HG02852 (cell line): Measurements from ENCODE around the gene POLL.
"Not testable (repeated sequence)": the region's sequence is repeated elsewhere in the genome, so short reads cannot be mapped to it uniquely, and the experiment has no call there.

Experiments
- ATAC-seq: cut with Tn5 transposase; IDR thresholded peaks from one replicate; pipeline ENCODE4 v1.9.1; 2021; ENCODE audit warnings: mild to moderate bottlenecking, moderate library complexity; ENCODE audit not compliant: unreplicated experiment

POLL gene

DNA sequence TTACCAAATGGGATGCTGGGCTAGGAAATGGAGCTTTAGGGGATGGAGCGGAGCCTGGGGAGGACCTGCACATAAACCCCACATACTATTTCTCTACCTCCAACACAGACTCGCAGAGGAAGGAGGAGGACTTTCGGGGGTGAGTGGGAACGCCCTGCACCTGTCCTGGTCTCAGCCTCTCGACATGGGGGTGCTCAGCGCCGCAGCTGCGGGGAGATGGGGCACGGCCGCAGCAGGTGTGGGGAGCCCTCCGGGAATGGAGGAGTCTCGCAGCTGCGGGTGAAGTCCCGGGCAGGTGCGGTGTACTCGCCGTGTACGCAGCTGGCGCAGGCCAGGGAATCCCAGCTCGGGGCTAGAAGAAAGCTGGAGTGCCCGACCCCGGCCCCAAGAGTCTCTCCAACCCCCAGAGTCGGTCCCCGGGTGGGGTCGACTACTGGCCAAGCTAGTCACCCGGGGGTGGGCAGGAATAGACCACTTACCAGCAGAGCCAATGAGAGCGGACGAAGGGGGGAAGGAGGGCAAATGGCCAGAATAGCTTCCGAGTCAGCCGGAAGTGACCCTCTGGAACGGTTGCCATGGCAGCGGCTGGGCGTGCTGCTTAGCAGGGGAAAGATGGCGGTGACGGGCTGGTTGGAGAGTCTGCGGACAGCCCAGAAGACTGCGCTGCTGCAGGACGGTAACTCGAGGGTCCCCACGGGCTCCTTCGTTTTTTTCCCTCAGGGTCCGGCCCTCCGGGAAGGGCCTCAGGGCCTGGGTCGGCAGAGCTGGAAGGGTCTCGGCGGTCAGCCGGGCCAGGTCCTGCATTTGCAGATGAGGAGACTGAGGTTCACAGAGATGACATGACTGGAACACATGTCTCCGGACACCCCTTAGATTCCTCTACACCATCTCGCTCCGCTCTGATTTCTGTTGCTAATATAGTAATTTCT, at the start of gene POLL, which contains the start of gene DPCD:
POLL (minus strand) TSS at position 533 of the 929 bp plus-strand sequence. CDS start 897 bp downstream, outside the sequence.
DPCD (plus strand) TSS at position 597 of the 929 bp plus-strand sequence; CDS start at position 613, 16 bp downstream.
- peak; percentile 97 for ATAC-seq

DNA sequence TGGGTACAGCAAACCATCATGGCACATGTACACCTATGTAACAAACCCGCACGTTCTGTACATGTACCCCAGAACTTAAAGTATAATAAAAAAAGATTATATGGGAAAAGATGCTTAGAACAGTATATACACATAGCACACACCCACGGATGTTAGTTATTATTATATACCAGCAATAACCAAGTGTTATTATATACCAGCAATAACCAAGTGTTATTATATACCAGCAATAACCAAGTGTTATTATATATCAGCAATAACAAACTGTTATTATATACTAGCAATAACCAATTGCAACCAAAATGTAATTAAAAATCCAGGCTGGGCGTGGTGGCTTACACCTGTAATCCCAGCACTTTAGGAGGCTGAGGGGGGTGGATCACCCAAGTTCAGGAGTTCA, 45.5 kb upstream of the POLL start:
- ATAC-seq = not testable (repeated sequence)

GRCh38 chr10:101631821-101632475, 43.9 kb upstream of the POLL start:
- no peak for ATAC-seq

- no peak for ATAC-seq
These were observed 42.5 kb upstream of the POLL start for GRCh38 chr10:101630633-101630920.

GRCh38 chr10:101629837-101630632, 42.0 kb upstream of the POLL start:
- no peak for ATAC-seq

DNA sequence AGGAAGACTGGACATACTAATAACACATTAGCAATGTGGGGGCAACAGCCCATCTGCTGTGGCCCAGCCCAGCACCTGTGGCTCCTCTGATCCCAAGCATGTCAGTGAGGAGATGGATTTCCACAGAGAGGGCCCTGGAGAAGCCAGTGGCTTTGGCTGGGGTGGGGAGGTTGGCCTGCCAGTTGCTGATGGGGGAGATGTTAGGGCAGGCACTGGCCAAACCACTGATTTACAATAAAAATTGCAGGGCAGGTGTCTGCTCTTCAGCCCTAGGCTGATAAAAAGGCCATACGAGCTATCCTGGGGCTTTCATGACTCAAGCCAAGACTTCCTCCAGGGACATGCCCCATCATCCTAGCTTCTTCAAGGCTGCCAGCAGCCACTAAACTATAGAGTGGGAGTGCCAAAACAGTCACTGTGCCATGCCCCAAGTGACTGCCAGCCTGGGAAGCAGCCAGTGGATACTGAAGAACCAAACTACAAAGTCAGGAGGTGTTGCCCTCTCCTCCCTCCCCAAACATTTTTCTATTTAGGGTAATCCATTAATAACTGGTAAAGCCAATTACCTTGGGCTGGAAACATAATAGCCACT, 37.9 kb upstream of the POLL start:
- ATAC-seq = no peak

DNA sequence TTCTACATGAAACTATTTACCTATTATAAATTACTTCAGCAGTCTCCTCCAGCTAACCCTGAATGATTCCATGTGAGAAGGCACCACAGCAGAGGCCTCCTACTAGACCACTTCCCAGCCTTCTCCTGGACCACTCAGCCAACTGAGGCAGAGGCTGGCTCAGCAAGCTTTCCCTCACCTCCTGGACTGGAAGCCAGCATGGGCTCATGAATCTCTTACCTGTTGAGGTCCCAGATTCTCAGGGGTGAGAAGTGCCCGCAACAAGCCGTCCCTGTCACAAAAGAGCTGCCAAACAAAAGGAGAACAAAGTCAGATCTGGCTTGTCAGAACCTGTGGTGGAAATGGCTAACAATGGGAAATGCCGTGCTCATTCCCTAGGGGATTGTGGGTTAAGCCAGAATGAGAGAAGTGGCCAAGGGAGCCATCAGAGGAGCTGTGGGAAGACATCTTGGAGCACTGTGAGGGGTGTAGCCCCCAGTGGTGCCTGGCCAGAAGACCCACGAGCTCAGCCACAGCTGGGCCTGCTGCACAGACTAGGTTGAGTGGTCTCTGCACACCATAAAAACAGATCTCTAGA, 36.6 kb upstream of the POLL start:
- no peak for ATAC-seq

DNA sequence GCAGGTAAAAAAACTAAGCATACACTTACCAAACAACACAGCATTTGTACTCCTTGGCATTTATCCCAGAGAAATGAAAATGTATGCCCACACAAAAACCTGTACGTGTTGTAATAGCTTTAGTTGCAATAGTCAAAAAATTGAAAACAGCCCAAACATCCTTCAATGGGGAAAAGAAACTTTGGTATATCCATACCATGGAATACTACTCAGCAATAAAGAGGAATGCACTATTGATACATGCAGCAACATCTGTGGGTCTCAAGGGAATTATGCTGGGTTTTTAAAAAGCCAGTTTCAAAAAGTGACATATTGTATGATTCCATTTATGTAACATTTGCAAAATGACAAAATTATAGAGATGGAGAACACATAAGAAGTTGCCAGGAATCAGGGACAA, 35.5 kb upstream of the POLL start:
- no peak for ATAC-seq

- ATAC-seq = no peak
These were observed 31.9 kb upstream of the POLL start for GRCh38 chr10:101619983-101620382.

- ATAC-seq = no peak
These were observed 30.8 kb upstream of the POLL start for GRCh38 chr10:101618871-101619270.

DNA sequence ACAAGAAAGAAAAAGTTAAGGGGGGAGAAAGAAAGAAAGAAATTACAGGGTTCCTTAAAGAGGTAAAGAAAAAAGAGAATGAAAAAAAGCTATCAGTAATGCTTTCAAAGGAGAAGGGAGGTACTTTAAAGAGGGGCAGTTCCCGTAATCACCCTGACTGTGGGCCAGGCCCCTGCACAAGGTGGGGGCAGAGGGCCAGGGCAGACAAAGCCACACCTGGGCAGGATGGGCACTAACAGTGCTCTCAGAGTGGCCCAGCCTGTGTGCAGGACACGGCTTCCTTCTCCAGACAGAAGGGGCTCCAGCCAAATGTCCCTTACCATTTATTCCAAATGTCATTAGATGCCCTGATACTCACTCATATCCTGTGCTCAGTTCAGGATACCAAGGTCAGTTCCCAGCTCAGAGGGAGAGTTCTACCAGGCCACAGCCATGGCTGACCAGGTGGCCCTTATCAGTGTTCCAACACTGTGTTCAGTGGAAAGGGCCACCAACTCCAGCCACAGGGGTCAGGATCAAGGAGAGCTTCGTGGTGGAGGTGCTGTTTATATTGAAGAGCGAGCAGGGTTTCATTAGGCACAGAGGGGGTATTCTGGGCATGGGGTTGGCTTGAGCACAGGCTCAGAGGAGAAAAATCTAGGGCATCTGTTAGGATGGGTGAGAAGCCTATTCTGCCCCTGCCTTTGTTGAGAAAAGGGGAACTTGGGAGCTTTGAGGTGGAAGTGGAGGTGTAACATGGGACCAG, 29.9 kb upstream of the POLL start:
- no peak for ATAC-seq

DNA sequence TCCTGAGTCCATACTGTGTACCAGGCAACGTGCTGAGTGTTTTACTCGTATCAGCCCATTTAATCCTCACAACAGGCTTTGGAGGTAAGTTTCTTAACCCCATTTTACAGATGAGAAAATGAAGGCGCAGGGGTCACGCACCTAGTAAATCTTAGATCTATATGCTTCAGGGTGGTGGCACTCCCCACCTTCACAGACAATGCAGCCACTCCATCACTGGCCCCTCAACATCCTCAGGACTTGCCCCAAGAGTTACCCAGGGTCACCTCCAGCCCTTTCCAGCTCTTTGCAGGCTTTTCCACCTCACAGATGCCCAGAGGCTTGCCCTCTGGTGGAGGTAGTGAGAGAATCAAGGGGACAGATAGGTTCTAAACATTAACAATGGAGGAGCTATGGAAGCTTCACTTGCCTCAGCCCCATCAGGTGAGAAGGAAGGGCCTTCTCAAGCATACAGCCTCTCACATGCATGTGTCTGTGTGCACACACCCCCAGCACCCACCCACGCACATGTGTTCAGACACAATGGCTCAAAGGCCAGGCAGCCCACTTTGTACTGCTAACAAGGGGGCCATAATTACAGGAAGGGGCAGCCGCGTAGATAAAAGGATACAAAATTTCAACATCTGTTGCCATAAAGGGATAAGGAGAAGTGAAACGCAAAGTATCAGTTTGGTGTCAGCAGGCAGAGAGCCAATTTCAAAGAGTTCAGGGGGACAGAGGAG, 29.2 kb upstream of the POLL start:
- no peak for ATAC-seq

DNA sequence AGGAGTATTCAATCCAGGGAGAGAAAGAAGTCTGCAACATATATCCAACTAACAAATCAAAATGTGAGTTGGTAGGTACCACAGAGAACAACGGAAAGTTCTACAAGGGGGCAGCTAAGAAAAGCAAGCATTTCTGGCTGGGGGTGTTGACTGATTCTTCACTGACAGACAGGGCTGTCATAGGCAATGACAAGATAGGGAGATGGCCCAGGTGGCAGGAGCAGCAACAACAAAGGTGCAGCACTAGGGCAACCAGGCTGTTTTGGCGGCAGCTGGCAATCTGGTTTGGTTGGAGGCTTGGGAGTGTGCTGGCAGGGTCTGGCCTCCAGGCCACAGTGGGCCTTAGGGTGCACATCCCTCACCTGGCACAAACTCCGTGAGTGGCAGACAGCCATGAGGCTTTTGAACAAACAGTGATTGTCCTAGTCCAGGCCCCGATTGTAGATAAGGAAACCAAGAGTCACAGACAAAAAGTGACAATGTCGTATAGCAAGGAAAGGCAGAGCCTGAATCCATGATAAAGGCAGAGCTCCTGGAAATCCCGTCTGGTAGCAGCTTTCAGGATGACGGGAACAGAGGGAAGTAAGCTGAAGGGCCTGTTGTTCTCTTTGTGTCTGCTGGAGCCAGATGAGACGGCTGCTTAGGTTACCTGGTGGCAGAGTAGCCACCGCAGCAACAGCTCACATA, 28.5 kb upstream of the POLL start:
- ATAC-seq = no peak

GRCh38 chr10:101615525-101616116, 27.6 kb upstream of the POLL start:
- no peak for ATAC-seq

GRCh38 chr10:101614663-101615524, 26.8 kb upstream of the POLL start:
- ATAC-seq = no peak

- no peak for ATAC-seq
These were observed 25.6 kb upstream of the POLL start for GRCh38 chr10:101613646-101614045.

- no peak for ATAC-seq
These were observed 24.8 kb upstream of the POLL start for GRCh38 chr10:101612872-101613271.
